Keratinocyte (primary cell): ENCODE results near the gene R3HDM2.
"Not testable (repeated sequence)": the region's sequence is repeated elsewhere in the genome, so short reads cannot be mapped to it uniquely, and the experiment has no call there.

Source experiments
- EZH2 ChIP-seq: IDR thresholded peaks from one replicate; pipeline ENCODE4 v1.6.1; 2012; ENCODE audit warnings: inconsistent platforms, mild to moderate bottlenecking, low read length, moderate library complexity
- TF ChIP-seq, protein P1 (sequence below), 3 experiments: IDR thresholded peaks in 1 of 3; conservative IDR thresholded peaks in 1 of 3; optimal IDR thresholded peaks in 1 of 3; 2 replicates in 2 of 3; 3 replicates in 1 of 3; pipeline versions ENCODE3 to v1.5.1; 2011; ENCODE audit warnings: low read length in 3 of 3, mild to moderate bottlenecking in 3 of 3, moderate library complexity in 2 of 3, control low read depth in 1 of 3, inconsistent platforms in 1 of 3; ENCODE audit not compliant: insufficient read depth in 2 of 3; ENCODE audit errors: extremely low read depth in 1 of 3

DNA sequence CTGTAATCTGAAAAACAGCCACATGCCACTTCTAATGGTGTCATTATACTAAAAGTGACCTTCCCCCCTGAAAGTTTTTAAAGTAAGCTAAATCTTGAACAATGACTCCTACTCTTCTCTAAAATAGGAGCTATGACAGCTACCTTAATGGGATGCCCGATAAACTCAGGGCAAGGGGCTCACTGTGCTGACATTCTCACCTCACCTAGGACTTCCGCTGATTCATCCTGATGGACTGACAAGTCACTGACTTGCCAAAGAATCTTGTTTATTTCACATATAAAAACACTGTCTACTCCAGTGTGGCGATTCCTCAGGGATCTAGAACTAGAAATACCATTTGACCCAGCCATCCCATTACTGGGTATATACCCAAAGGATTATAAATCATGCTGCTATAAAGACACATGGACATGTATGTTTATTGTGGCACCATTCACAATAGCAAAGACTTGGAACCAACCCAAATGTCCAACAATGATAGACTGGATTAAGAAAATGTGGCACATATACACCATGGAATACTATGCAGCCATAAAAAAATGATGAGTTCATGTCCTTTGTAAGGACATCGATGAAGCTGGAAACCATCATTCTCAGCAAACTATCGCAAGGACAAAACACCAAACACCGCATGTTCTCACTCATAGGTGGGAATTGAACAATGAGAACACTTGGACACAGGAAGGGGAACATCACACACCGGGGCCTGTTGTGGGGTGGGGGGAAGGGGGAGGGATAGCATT is 31.0 kb downstream of the R3HDM2 start:
- TF ChIP-seq, protein P1, sequence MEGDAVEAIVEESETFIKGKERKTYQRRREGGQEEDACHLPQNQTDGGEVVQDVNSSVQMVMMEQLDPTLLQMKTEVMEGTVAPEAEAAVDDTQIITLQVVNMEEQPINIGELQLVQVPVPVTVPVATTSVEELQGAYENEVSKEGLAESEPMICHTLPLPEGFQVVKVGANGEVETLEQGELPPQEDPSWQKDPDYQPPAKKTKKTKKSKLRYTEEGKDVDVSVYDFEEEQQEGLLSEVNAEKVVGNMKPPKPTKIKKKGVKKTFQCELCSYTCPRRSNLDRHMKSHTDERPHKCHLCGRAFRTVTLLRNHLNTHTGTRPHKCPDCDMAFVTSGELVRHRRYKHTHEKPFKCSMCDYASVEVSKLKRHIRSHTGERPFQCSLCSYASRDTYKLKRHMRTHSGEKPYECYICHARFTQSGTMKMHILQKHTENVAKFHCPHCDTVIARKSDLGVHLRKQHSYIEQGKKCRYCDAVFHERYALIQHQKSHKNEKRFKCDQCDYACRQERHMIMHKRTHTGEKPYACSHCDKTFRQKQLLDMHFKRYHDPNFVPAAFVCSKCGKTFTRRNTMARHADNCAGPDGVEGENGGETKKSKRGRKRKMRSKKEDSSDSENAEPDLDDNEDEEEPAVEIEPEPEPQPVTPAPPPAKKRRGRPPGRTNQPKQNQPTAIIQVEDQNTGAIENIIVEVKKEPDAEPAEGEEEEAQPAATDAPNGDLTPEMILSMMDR (optimal IDR thresholded peaks at IDR 0.05 in 1 of 3, IDR thresholded peaks at IDR 0.05 in 1 of 3, conservative IDR thresholded peaks at IDR 0.05 in 1 of 3; ENCODE audit: extremely low read depth in 1 of 3, insufficient read depth in 2 of 3, low read length in 3 of 3): not testable (repeated sequence)
- TF ChIP-seq EZH2: not testable (repeated sequence)
